Measurements from ENCODE around the gene PPP2R5C.
"Not testable (repeated sequence)": the region's sequence is repeated elsewhere in the genome, so short reads cannot be mapped to it uniquely, and the experiment has no call there.

PPP2R5C gene

DNA sequence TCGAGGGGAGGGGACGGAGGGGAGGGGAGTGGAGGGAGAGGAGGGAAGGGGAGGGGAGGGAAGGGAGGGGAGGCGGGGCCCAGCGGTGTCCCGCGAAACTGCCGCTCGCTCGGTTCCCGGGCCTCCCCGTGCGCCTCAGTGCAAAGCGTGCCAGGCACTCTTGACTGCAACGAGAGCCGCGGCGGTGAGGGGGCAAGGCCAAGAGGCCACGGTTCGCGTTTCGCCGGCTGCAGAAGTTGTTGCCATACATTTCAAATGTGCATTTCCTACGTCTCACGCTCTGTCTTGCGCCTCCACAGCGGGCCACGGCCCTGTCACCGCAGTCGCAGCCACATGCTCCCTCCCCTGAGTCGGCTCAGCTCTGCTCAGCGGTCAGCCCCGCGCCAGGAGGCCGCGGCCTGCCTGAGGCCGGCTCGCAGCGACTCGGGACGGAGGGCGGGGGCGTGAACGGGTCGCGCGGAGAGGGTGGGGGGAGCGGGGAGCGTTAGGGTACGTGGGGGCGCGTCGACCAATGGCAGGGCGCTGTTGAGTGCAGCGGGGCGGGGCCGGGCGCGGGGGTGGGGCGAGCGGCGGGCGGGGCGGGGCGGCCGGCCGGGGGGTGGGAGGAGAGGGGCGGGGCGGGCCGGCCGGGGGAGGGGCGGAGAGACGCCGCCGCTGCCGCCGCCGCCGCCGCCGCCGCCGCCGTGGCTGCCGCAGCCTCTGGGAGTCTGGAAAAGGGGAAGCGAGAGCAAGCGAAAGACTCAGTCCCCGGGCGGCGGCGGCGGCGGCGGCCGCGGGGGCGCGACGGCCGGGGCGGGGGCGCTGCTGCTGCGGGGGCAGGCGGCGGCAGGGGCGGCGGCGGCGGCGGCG is at the start of gene PPP2R5C:
PPP2R5C (plus strand) TSS at position 678 of the 849 bp plus-strand sequence. CDS start 185 bp downstream, outside the sequence.
- peaks cover 25% of the 10 kb centered on the region for H3K27me3 Mint-ChIP-seq
- peaks cover 12% of the 10 kb centered on the region for H3K36me3 Mint-ChIP-seq
- no peaks in the 10 kb centered on the region for H3K9me3 Mint-ChIP-seq
- H3K4me3 Mint-ChIP-seq = peak within 1 kb of the TSS; percentile 86
- peaks cover 38% of the 10 kb centered on the region for H3K4me1 Mint-ChIP-seq
- DNase-seq = peak; percentile 92
- peak within 1 kb of the TSS; percentile 88 for H3K27ac Mint-ChIP-seq
- CTCF ChIA-PET = interaction anchor here (1.5 to 2.6 kb wide), 3 partner anchors 8 to 54 kb away, joined by 6 to 16 read pairs (median 6); no protein-coding TSS in a partner anchor

DNA sequence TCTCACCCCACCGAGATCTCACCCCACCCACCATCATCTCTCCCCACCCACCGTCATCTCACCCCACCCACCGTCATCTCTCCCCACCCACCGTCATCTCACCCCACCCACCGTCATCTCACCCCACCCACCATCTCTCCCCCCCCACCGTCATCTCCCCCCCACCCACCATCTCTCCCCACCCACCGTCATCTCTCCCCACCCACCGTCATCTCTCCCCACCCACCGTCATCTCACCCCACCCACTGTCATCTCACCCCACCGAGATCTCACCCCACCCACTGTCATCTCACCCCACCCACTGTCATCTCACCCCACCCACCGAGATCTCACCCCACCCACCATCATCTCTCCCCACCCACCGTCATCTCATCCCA is 49.7 kb upstream of the PPP2R5C start:
- H3K9me3 Mint-ChIP-seq, H3K4me3 Mint-ChIP-seq, H3K36me3 Mint-ChIP-seq, H3K27ac Mint-ChIP-seq, DNase-seq, H3K27me3 Mint-ChIP-seq, CTCF ChIA-PET: not testable (repeated sequence)
- peaks cover 36% of the 10 kb centered on the region for H3K4me1 Mint-ChIP-seq

DNA sequence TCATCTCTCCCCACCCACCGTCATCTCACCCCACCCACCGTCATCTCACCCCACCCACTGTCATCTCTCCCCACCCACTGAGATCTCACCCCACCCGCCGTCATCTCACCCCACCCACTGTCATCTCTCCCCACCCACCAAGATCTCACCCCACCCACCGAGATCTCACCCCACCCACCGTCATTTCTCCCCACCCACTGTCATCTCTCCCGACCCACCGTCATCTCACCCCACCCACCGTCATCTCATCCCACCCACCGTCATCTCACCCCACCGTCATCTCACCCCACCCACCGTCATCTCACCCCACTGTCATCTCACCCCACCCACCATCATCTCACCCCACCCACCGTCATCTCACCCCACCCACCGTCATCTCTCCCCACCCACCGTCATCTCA is 49.2 kb upstream of the PPP2R5C start:
- DNase-seq, H3K36me3 Mint-ChIP-seq, H3K27ac Mint-ChIP-seq, H3K27me3 Mint-ChIP-seq, CTCF ChIA-PET, H3K9me3 Mint-ChIP-seq, H3K4me3 Mint-ChIP-seq: not testable (repeated sequence)
- peaks cover 31% of the 10 kb centered on the region for H3K4me1 Mint-ChIP-seq

DNA sequence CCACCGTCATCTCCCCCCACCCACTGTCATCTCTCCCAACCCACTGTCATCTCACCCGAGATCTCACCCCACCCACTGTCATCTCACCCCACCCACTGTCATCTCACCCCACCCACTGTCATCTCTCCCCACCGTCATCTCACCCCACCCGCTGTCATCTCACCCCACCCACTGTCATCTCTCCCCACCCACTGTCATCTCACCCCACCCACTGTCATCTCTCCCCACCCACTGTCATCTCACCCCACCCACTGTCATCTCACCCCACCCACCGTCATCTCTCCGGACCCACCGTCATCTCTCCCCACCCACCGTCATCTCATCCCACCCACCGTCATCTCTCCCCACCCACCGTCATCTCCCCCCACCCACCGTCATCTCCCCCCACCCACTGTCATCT is 48.4 kb upstream of the PPP2R5C start:
- H3K27ac Mint-ChIP-seq, H3K27me3 Mint-ChIP-seq, H3K36me3 Mint-ChIP-seq, DNase-seq, H3K4me3 Mint-ChIP-seq, CTCF ChIA-PET, H3K9me3 Mint-ChIP-seq: not testable (repeated sequence)
- peaks cover 27% of the 10 kb centered on the region for H3K4me1 Mint-ChIP-seq

DNA sequence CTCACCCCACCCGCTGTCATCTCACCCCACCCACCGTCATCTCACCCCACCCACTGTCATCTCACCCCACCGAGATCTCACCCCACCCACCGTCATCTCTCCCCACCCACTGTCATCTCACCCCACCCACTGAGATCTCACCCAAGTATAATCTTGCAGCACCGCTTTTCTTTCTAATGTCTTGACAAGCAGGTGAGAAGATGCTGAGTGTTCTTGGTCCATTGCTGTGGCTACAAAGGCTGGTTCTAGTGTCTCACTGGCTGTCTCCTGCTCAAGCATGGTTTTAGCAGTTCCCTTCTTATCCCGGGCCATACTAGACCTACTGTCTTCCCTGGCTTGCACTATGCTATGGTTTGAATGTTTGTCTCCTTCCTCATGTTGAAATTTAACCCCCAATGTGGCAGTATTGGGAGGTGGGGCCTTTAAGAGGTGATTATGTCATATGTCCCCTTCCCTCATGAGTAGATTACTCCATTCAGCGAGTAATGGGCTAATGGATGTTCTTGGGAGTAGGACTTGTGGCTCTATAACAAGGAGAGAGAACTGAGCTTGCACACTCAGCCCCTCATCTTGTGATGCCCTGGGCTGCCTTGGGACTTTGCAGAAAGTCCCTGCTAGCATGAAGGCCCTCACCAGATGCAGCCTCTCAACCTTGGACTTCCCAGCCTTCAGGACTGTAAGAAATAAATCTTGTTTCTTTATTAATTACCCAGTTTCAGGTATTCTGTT is 47.7 kb upstream of the PPP2R5C start:
- Mint-ChIP-seq H3K9me3 (peaks cover 3% of the 10 kb centered on the region), H3K27me3 (no peaks in the 10 kb centered on the region), H3K36me3 (no peaks in the 10 kb centered on the region), H3K27ac (no peak overlapping the region), H3K4me3 (no peak overlapping the region), H3K4me1 (peaks cover 27% of the 10 kb centered on the region)
- DNase-seq = no peak
- CTCF ChIA-PET = no interaction called here

DNA sequence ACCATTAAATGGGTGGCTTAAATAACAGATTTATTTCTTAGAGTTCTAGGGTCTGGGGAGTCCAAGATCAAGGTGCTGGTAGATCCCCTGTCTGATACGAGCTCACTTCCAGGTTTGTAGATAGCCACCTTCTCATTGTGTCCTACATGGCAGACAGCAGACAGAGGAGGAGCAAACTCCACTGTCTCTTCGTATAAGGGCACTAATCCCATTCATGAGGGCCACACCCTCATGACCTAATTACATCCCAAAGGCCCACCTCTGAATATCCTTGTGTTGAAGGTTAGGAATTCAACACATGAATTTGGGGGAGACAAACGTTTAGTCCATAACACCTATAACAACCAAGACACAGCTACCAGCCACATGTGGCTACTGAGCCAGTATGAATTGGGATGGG is 47.1 kb upstream of the PPP2R5C start:
- H3K4me3 Mint-ChIP-seq = no peak overlapping the region
- H3K27ac Mint-ChIP-seq = no peak overlapping the region
- peaks cover 3% of the 10 kb centered on the region for H3K9me3 Mint-ChIP-seq
- H3K27me3 Mint-ChIP-seq = no peaks in the 10 kb centered on the region
- peaks cover 30% of the 10 kb centered on the region for H3K4me1 Mint-ChIP-seq
- CTCF ChIA-PET = no interaction called here
- no peaks in the 10 kb centered on the region for H3K36me3 Mint-ChIP-seq
- no peak for DNase-seq

DNA sequence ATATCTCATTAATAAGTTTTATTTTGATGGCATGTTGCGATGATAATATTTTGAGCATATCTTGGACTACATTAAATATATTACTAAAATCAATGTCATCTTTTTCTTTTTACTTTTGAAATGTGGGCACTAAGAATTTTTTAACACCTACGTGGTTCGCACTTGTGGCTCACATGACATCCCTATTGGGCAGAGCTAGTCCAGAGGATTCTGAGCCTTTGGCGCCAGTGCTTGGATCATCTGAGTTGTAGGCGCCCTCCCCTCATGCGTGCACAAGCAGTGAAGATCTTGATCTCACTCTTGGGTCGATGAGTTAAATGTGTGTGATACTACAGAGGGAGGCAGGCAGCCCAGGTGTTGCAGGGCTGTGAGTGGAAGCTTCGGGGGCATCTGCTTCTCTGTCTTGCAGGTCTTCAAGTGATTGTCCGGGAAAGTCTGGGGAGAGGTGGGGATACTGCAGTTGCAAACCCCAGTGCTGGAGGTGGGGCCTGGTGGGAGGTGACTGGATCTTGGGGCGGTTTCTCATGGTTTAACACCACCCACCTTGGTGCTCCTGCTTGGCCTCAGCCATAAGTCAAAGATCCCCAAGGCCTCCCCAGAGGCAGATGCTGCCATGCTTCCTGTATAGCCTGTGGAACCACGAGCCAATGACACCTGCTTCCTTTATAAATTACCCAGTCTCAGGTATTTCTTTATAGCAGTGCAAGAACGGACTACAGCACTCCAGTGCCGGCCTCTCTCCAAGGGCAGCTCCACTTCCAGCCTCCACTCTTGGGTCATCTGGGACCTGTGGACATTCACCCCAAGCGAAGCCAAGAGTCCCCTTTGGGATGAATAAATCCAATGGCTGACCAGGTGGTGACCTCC is 46.1 kb upstream of the PPP2R5C start:
- Mint-ChIP-seq H3K4me3 (no peak overlapping the region), H3K36me3 (no peaks in the 10 kb centered on the region), H3K4me1 (peaks cover 38% of the 10 kb centered on the region), H3K9me3 (peaks cover 3% of the 10 kb centered on the region), H3K27me3 (no peaks in the 10 kb centered on the region), H3K27ac (no peak overlapping the region)
- DNase-seq = no peak
- CTCF ChIA-PET = no interaction called here

DNA sequence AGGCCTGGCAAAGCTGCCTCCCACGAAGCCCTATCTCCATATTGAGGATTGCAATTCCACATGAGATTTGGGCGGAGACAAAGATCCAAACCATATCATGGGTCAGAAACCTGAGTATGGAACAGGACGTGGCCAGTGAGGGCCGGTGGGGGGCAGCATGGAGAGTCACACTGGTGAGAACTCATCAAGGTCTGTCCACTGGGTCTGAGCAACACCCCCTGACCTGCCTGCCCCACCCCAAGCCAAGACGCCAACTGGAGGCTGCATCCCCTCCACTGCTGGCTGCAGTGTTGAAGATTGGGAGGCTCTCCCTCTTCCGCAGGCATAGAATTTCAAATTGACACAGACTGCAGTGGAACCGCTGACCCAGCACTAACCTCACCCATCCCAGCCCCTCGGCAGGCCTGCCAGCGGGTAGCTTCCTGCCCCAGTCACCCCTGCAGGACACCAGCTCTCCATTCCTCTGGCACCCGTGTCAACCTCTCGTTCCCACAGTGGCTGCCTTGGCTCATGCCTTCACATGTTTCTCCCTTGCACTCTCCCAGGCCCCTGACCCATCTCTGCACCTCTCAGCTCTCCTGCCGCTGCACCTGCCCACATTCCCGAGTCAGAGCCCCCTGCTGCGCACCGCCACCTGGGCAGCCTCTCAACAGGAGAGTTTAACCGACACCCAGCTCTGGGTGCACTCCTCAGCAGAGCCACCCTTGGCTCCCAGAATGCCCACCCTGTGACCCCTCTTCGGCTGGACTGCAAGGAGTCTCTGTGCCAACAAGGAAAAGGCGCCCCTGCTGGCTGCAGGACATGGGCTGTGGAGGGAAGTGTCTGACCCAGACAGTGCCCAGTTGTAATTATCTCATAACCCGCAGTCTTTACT is 45.2 kb upstream of the PPP2R5C start:
- H3K36me3 Mint-ChIP-seq = no peaks in the 10 kb centered on the region
- DNase-seq = no peak
- H3K9me3 Mint-ChIP-seq = peaks cover 3% of the 10 kb centered on the region
- CTCF ChIA-PET = interaction anchor here (0.6 kb wide), 2 partner anchors 9 to 12 kb away, joined by 3 read pairs; no protein-coding TSS in a partner anchor
- H3K27ac Mint-ChIP-seq = peak overlapping the region; percentile 16
- no peak overlapping the region for H3K4me3 Mint-ChIP-seq
- H3K4me1 Mint-ChIP-seq = peaks cover 38% of the 10 kb centered on the region
- no peaks in the 10 kb centered on the region for H3K27me3 Mint-ChIP-seq

DNA sequence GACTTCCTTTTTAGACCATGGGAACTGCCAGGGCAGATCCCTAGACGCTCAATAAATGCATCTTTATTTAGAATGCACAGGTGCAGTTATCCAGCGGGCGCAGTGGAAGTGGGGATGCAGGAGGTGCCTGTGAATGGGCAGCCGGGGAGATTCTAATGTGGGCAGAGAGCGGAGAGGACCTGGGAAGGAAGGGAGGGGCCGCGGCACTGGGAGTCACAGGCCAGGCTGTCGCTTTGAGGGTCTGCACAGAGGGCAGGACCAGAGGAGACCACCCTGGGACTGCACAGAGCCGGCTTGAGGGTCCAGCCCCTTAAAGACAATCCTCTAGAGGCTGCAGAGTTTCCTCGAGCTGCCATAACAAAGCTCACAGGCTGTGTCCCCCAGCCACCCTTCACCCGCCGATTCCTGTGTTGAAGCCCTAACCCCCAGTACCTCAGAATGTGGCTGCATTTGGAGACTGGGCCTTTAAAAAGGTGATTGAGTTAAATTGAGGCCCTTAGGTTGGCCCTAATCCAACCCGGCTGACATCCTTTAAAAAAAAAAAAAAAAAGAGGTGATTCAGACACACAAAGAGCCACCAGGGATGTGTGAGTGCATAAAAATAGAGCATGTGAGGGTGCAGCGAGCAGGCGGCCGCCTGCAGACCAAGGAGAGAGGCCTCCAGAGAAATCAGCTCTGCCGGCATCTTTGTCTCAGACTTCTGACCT is 44.4 kb upstream of the PPP2R5C start:
- Mint-ChIP-seq H3K4me1 (peaks cover 46% of the 10 kb centered on the region), H3K9me3 (peaks cover 3% of the 10 kb centered on the region), H3K27me3 (no peaks in the 10 kb centered on the region), H3K4me3 (no peak overlapping the region), H3K27ac (peak overlapping the region; percentile 16), H3K36me3 (no peaks in the 10 kb centered on the region)
- no peak for DNase-seq
- CTCF ChIA-PET = interaction anchor here (0.6 to 3.2 kb wide), 2 partner anchors 10 to 13 kb away, joined by 3 to 12 read pairs; no protein-coding TSS in a partner anchor

DNA sequence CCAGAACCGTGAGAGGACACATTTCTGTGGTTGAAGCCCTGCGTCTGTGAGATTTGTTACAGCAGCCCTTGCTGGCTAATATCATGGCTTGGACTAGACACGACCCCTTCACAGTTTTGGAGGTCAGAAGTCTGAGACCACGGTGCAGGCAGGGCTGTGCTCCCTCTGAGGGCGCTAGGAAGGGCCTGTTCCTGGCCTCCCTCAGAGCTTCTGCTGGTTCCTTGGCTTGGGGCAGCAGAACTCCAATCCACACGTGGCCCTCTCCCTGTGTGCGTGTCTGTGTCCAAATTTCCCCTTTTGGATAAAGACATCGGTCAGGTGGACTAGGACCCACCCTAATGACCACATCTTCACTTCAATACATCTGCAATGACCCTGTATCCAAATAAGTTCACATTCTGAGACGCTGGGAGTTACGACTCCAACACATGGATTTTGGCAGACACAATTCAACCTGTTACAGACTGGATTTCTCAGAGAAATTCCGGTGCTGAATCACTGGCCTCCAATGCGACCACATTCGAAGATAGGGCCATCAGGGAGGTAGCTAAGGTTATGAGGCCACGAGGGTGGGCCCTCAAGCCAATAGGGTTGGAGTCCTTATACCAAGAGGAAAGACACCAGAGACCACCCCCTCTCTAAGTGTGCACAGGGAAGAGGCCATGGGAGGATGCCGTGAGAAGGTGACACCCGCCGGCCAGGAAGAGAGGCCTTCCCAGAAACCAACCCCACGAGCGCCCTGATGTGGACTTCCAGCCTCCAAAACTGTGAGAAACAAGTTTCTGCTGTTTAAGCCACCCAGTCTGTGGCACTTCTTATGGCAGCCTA is 43.6 kb upstream of the PPP2R5C start:
- H3K4me1 Mint-ChIP-seq = peaks cover 53% of the 10 kb centered on the region
- no peaks in the 10 kb centered on the region for H3K27me3 Mint-ChIP-seq
- H3K9me3 Mint-ChIP-seq = peaks cover 3% of the 10 kb centered on the region
- no peak for DNase-seq
- CTCF ChIA-PET = interaction anchor here (3.2 kb wide), 1 partner anchor 11 kb away, joined by 12 read pairs; no protein-coding TSS in a partner anchor
- no peaks in the 10 kb centered on the region for H3K36me3 Mint-ChIP-seq
- no peak overlapping the region for H3K27ac Mint-ChIP-seq
- H3K4me3 Mint-ChIP-seq = no peak overlapping the region

DNA sequence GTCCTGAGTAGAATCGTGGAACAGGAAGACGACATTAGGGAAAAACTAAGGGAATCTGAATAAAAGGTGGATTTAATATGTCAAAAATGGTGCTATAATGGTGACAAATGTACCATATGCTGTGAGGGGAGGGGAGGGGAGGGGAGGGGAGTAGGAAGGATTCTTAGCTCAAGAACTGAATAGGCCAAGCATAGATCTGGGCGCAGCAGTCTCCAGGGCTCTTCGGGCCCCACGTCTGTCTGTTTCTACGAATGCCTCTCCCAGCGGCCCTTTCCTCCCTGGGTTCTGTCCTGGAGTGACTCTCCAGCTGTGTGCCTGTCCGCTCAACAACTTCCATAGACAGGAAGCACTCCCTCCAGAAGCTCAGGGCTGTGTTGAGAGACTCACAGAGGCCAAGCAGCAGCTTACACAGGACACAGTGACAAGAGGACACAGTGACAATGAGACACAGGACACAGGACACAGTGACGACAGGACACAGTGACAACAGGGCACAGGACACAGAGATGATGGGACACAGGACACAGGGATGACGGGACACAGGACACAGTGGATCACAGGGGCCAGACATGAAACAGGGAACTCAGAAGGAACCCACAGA is 42.4 kb upstream of the PPP2R5C start:
- H3K27ac Mint-ChIP-seq = no peak overlapping the region
- no peak overlapping the region for H3K4me3 Mint-ChIP-seq
- DNase-seq = no peak
- CTCF ChIA-PET = interaction anchor here (3.2 kb wide), 1 partner anchor 12 kb away, joined by 12 read pairs; no protein-coding TSS in a partner anchor
- H3K9me3 Mint-ChIP-seq = no peaks in the 10 kb centered on the region
- no peaks in the 10 kb centered on the region for H3K36me3 Mint-ChIP-seq
- H3K27me3 Mint-ChIP-seq = no peaks in the 10 kb centered on the region
- peaks cover 54% of the 10 kb centered on the region for H3K4me1 Mint-ChIP-seq

DNA sequence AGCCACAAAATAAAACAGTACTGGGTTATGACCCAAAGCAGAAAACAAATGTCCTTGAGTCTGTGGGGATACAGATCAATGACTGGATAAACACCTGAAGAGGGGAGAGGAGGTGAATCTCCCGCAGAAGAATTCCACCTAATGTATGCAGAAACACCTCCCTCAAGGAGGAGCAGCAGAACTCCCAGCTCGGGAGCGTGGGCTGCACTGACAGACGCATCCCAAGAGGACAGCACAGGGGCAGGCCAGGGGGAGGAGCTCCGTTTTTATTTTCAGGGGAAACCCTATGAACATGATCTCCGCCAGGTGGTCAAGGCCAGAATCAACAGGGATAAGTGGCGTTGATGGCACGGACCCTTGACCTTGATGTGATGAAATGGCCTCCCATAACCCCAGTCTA is 41.8 kb upstream of the PPP2R5C start:
- CTCF ChIA-PET = interaction anchor here (3.2 kb wide), 1 partner anchor 13 kb away, joined by 12 read pairs; no protein-coding TSS in a partner anchor
- Mint-ChIP-seq H3K36me3 (no peaks in the 10 kb centered on the region), H3K9me3 (no peaks in the 10 kb centered on the region), H3K4me1 (peaks cover 54% of the 10 kb centered on the region), H3K27ac (peak overlapping the region; percentile 12), H3K4me3 (no peak overlapping the region), H3K27me3 (no peaks in the 10 kb centered on the region)
- no peak for DNase-seq

Measured in activated naive CD4-positive, alpha-beta T cell treated with anti-CD3 and anti-CD28 coated beads, Interleukin-2, amount 10 ng/mL, durations not matched to agents 7 days and 5 days (primary cell).